PFSK-1 (cell line): ENCODE results near the gene MIB2.

Experiments used
- FOXP2 ChIP-seq: optimal IDR thresholded peaks from 2 replicates; pipeline ENCODE3; 2011; ENCODE audit warnings: borderline replicate concordance, control low read depth, inconsistent platforms; ENCODE audit not compliant: insufficient read depth; ENCODE audit errors: extremely low read length, extremely low read depth
- POLR2AphosphoS5 ChIP-seq: IDR thresholded peaks from 2 replicates; pipeline ENCODE4 v1.6.1; 2012; ENCODE audit warnings: low read depth, mild to moderate bottlenecking, control low read depth, low read length, moderate library complexity
- TAF1 ChIP-seq: IDR thresholded peaks from 2 replicates; pipeline ENCODE4 v1.6.1; 2012; ENCODE audit warnings: low read length, control low read depth, borderline replicate concordance; ENCODE audit not compliant: insufficient read depth
- TF ChIP-seq, protein P1 (sequence below), 2 experiments: IDR thresholded peaks; 2 replicates each; pipeline versions ENCODE4 v1.6.1 to v1.8.0; 2011 to 2012; ENCODE audit warnings: low read depth in 2 of 2, low read length in 2 of 2, control low read depth in 1 of 2, inconsistent platforms in 1 of 2, mild to moderate bottlenecking in 1 of 2, moderate library complexity in 1 of 2; ENCODE audit not compliant: insufficient read depth in 1 of 2

DNA sequence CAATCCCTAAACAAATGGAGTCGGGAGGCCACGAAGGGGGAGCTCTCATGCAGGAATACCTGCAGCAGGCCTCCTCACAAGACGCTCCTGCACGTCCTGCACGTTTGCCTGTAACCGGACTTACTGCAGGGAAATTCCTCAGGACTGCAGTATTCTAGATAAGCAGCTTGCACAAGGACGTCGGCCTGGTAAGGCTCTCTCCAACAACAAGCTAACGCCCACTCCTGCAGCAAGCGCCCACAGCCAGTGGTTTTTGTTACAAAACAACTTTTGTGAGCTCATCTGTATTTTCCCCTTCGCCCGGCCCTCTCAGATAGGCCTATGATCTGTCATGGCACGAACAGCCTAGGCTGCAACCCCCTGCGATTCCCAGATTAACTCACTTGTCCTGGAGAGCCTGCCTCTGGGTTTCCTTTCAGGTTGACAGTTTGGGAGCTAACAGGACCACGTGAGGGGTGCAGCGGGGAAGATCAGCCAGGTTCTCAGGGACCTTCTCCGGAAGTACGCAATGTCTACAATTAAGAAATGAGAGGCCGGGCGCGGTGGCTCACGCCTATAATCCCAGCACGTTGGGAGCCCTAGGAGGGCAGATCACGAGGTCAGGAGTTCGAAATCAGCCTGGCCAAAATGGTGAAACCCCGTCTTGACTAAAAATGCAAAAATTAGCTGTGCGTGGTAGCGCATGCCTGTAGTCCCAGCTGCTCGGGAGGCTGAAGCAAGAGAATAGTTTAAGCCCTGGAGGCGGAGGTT, 921 bp upstream of the MIB2 start:
- TF ChIP-seq POLR2AphosphoS5 (no peak), TAF1 (no peak), FOXP2 (no peak)
- TF ChIP-seq, protein P1, sequence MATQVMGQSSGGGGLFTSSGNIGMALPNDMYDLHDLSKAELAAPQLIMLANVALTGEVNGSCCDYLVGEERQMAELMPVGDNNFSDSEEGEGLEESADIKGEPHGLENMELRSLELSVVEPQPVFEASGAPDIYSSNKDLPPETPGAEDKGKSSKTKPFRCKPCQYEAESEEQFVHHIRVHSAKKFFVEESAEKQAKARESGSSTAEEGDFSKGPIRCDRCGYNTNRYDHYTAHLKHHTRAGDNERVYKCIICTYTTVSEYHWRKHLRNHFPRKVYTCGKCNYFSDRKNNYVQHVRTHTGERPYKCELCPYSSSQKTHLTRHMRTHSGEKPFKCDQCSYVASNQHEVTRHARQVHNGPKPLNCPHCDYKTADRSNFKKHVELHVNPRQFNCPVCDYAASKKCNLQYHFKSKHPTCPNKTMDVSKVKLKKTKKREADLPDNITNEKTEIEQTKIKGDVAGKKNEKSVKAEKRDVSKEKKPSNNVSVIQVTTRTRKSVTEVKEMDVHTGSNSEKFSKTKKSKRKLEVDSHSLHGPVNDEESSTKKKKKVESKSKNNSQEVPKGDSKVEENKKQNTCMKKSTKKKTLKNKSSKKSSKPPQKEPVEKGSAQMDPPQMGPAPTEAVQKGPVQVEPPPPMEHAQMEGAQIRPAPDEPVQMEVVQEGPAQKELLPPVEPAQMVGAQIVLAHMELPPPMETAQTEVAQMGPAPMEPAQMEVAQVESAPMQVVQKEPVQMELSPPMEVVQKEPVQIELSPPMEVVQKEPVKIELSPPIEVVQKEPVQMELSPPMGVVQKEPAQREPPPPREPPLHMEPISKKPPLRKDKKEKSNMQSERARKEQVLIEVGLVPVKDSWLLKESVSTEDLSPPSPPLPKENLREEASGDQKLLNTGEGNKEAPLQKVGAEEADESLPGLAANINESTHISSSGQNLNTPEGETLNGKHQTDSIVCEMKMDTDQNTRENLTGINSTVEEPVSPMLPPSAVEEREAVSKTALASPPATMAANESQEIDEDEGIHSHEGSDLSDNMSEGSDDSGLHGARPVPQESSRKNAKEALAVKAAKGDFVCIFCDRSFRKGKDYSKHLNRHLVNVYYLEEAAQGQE (IDR thresholded peaks at IDR 0.05; ENCODE audit: insufficient read depth in 1 of 2, low read depth in 2 of 2, low read length in 2 of 2): no peak
